Small intestine (tissue), 7 donors: ENCODE results near the gene NCR3LG1. TPM values are rescaled to one million over a fixed set of nuclear protein-coding genes. Genes with fewer than 3 reads are reported as not detected.

Experiments
- DNase-seq, 2 donors: peaks; one replicate each; pipeline versions ENCODE4 v3.0.0 to v3.0.0-alpha.2; 2013
- FAIRE-seq: peaks from 2 replicates; lab custom pipeline; 2012; peaks lifted over from hg19 to GRCh38; lab: Jason Lieb, UNC
- H3K27ac ChIP-seq, 3 donors: one replicate each; pipeline ENCODE4 v1.5.1; 2013; ENCODE audit warnings: low read length in 2 of 3, mild to moderate bottlenecking in 2 of 3, control low read depth in 1 of 3, inconsistent platforms in 1 of 3, low read depth in 1 of 3, moderate library complexity in 1 of 3
- H3K27me3 ChIP-seq, 3 donors: one replicate each; pipeline ENCODE4 v1.6.1; 2013; ENCODE audit warnings: low read length in 3 of 3, inconsistent platforms in 1 of 3; ENCODE audit not compliant: control insufficient read depth in 3 of 3, insufficient read depth in 3 of 3
- H3K36me3 ChIP-seq, 3 donors: one replicate each; pipeline ENCODE4 v1.6.1; 2013; ENCODE audit warnings: low read length in 3 of 3, inconsistent platforms in 1 of 3, low read depth in 1 of 3, mild to moderate bottlenecking in 1 of 3, moderate library complexity in 1 of 3; ENCODE audit not compliant: control insufficient read depth in 3 of 3, insufficient read depth in 2 of 3
- H3K4me1 ChIP-seq, 3 donors: one replicate each; pipeline ENCODE4 v1.6.1; 2013; ENCODE audit warnings: low read length in 2 of 3, inconsistent platforms in 1 of 3, low read depth in 1 of 3, mild to moderate bottlenecking in 1 of 3, moderate library complexity in 1 of 3; ENCODE audit not compliant: control insufficient read depth in 3 of 3, insufficient read depth in 2 of 3
- H3K4me3 ChIP-seq, 3 donors: one replicate each; pipeline ENCODE4 v1.5.1; 2013; ENCODE audit warnings: low read length in 3 of 3, control low read depth in 1 of 3, inconsistent platforms in 1 of 3, low read depth in 1 of 3, mild to moderate bottlenecking in 1 of 3, moderate library complexity in 1 of 3
- H3K9me3 ChIP-seq, 2 donors: one replicate each; pipeline ENCODE4 v1.6.1; 2013; ENCODE audit warnings: low read depth in 1 of 2, low read length in 1 of 2; ENCODE audit not compliant: control insufficient read depth in 2 of 2, insufficient read depth in 1 of 2
- WGBS, 3 donors: extraction: QIAGEN DNeasy Blood & Tissue Kit; methylation state at CpG; one replicate each; pipeline ENCODE4 v1.1.7; 2013; 5-methylcytosine and 5-hydroxymethylcytosine counted together
- polyA plus RNA-seq, 4 donors: library from polyadenylated mRNA; stranded (reverse) in 3 of 4; unstranded in 1 of 4; fragments of 200-250 nt in 3 of 4; fragments of 120-200 nt in 1 of 4; gene quantifications; one replicate each; pipeline versions ENCODE4 v1.2.1 to v1.2.3, GENCODE V29; 2013
- donor health status: healthy with polysubstance abuse.
- donor health status: control.
- donor health status: control.
- donor health status: Bipolar disorder and iron deficiency.
- donor health status: healthy.

NCR3LG1 gene
- polyA plus RNA-seq, 4 donors, result 0.22 to 19.8 (median 2.7) TPM

- Histone ChIP-seq H3K4me3 (no peak overlapping the region), H3K9me3 (no peaks in the 10 kb centered on the region), H3K36me3 (peaks cover 0 to 3% (median 3%) of the 10 kb centered on the region in 3 donors), H3K27ac (no peak overlapping the region), H3K27me3 (no peaks in the 10 kb centered on the region), H3K4me1 (no peaks in the 10 kb centered on the region)
- DNase-seq (no peak), FAIRE-seq (no peak)
- 85 to 86% (median 86%) methylated on average over 4 of the region's 4 CpGs for WGBS, 3 donors
Measured at GRCh38 chr11:17333799-17334586, 17.6 kb upstream of the NCR3LG1 start.

GRCh38 chr11:17343257-17343656, 8.3 kb upstream of the NCR3LG1 start:
- no peak overlapping the region for H3K27ac ChIP-seq
- 95 to 100% (median 99%) methylated on average over 2 of the region's 2 CpGs for WGBS, 3 donors
- H3K4me1 ChIP-seq, result no peaks in the 10 kb centered on the region
- no peak for DNase-seq
- no peaks in the 10 kb centered on the region for H3K9me3 ChIP-seq
- no peak for FAIRE-seq
- H3K27me3 ChIP-seq, result no peaks in the 10 kb centered on the region
- no peak overlapping the region for H3K4me3 ChIP-seq
- H3K36me3 ChIP-seq, result no peaks in the 10 kb centered on the region

GRCh38 chr11:17343907-17344306, 7.7 kb upstream of the NCR3LG1 start:
- DNase-seq, result no peak
- FAIRE-seq, result no peak
- H3K36me3 ChIP-seq, result no peaks in the 10 kb centered on the region
- H3K27ac ChIP-seq, result no peak overlapping the region
- no peaks in the 10 kb centered on the region for H3K9me3 ChIP-seq
- WGBS, 3 donors, result 88 to 89% (median 88%) methylated on average over 1 of the region's 1 CpG
- H3K27me3 ChIP-seq, result no peaks in the 10 kb centered on the region
- no peaks in the 10 kb centered on the region for H3K4me1 ChIP-seq
- H3K4me3 ChIP-seq, result no peak overlapping the region

GRCh38 chr11:17347676-17348075, 3.9 kb upstream of the NCR3LG1 start:
- no peak for DNase-seq
- H3K4me1 ChIP-seq, result peaks cover 0 to 8% (median 0%) of the 10 kb centered on the region in 3 donors
- 74 to 94% (median 75%) methylated on average over 1 of the region's 1 CpG for WGBS, 3 donors
- no peaks in the 10 kb centered on the region for H3K9me3 ChIP-seq
- H3K27me3 ChIP-seq, result peaks cover 0 to 12% (median 0%) of the 10 kb centered on the region in 3 donors
- no peak for FAIRE-seq
- H3K36me3 ChIP-seq, result no peaks in the 10 kb centered on the region
- H3K4me3 ChIP-seq, result no peak overlapping the region
- H3K27ac ChIP-seq, result no peak overlapping the region

GRCh38 chr11:17350455-17351171, 987 bp upstream of the NCR3LG1 start:
- no peak for DNase-seq
- WGBS, 3 donors, result 89 to 93% (median 93%) methylated on average over 7 of the region's 7 CpGs
- FAIRE-seq, result no peak

GRCh38 chr11:17351172-17351509, 459 bp upstream of the NCR3LG1 start:
- Histone ChIP-seq H3K9me3 (peaks cover 0 to 6% of the 10 kb centered on the region in 2 donors), H3K4me3 (peak overlapping the region; percentile 17 to 77 (median 57)), H3K4me1 (peaks cover 0 to 10% (median 0%) of the 10 kb centered on the region in 3 donors), H3K27me3 (peaks cover 0 to 14% (median 0%) of the 10 kb centered on the region in 3 donors), H3K36me3 (peaks cover 0 to 4% (median 0%) of the 10 kb centered on the region in 3 donors), H3K27ac (peak overlapping the region in 2 of 3 donors; percentile 3 to 86)
- DNase-seq, result no peak
- 16 to 18% (median 16%) methylated on average over 12 of the region's 12 CpGs for WGBS, 3 donors
- FAIRE-seq, result no peak

More at GRCh38 chr11:17350455-17351171, 987 bp upstream of the NCR3LG1 start:
- peaks cover 0 to 14% (median 0%) of the 10 kb centered on the region in 3 donors for H3K27me3 ChIP-seq
- H3K27ac ChIP-seq, result no peak overlapping the region
- no peak overlapping the region for H3K4me3 ChIP-seq
- peaks cover 0 to under 1% (median 0%) of the 10 kb centered on the region in 3 donors for H3K36me3 ChIP-seq
- H3K9me3 ChIP-seq, result peaks cover 0 to 2% of the 10 kb centered on the region in 2 donors
- peaks cover 0 to 10% (median 0%) of the 10 kb centered on the region in 3 donors for H3K4me1 ChIP-seq

- 0 to 1% (median 1%) methylated on average over 59 to 69 of the region's 69 CpGs for WGBS, 3 donors
- FAIRE-seq (no peak), DNase-seq (peak; percentile 87 to 95)
- H3K27ac ChIP-seq, result peak overlapping the region; percentile 85 to 91 (median 90)
- H3K4me1 ChIP-seq, result peaks cover 0 to 10% (median 0%) of the 10 kb centered on the region in 3 donors
- peaks cover 0 to 14% (median 0%) of the 10 kb centered on the region in 3 donors for H3K27me3 ChIP-seq
- peak overlapping the region; percentile 57 to 77 (median 65) for H3K4me3 ChIP-seq
- H3K9me3 ChIP-seq, result peaks cover 0 to 6% of the 10 kb centered on the region in 2 donors
- H3K36me3 ChIP-seq, result peaks cover 0 to 10% (median 9%) of the 10 kb centered on the region in 3 donors
Measured at GRCh38 chr11:17352950-17353820, 1.6 kb downstream of the NCR3LG1 start.
